ENCODE results near the gene CD79B.
"Not testable (repeated sequence)": the region's sequence is repeated elsewhere in the genome, so short reads cannot be mapped to it uniquely, and the experiment has no call there.

Gene CD79B

GRCh38 chr17:63930951-63931575, 1.1 kb downstream of the CD79B start:
- DNase-seq = no peak

- DNase-seq = no peak
Observed at GRCh38 chr17:63929860-63930766, 2.0 kb downstream of the CD79B start.

DNA sequence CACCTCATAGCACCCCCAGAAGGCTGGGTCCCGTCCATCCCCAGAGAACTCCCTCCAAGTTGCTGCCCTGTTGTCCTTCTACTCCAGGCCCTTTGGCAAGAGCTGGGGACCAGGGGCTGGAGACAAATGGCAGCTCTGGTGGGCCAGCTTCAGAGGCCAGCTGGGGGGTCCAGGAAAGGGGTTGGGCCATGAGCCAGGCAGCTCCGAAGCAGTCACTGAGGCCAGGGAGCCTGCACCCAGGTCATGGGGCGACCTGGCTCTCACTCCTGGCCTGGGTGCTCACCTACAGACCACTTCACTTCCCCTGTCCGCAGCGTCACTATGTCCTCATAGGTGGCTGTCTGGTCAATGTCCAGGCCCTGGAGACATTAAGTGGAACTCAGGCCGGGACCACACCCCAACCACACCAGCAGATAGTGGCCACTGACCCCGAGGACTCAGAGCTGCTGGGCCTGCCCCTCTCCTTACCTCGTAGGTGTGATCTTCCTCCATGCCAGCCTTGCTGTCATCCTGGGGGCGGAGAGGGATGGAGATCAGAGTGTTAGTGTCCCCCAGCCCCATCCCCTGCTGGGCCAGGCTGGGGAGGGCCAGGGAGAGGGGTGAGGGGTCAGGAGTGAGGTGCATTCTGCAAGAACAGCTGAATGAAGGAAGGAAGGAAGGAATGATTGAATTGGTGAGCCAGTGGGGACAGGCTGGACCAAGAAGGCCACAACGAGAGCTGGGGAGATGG, 3.0 kb downstream of the CD79B start:
- DNase-seq = no peak

DNA sequence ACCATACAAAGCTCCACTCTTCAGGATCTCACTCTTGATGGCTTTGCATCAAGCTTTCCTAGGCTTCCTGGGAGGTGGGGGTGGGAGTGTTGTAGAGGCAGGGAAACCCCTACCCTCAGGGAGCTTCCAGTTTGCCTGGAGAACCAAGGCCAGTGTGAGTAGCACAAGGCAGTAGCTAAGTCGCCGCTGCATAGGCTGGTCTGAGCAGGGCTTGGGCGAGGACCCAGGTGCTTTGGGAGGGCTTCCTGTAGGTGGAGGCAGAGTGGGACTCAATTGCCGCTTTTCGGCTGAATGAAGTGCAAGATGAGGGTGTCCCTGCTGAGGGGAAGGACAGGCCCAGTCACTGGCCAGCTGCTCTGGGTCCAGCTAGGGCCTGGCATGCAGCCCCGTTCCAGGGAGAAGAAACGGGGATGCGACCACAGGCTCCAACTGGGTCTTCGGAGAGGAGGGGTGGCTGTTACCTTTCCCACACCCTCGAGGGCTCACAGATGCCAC, 3.9 kb downstream of the CD79B start:
- DNase-seq = no peak

GRCh38 chr17:63927464-63928171, 4.5 kb downstream of the CD79B start:
- DNase-seq = no peak

- no peak for DNase-seq
Observed at GRCh38 chr17:63926164-63926563, 6.0 kb downstream of the CD79B start.

DNA sequence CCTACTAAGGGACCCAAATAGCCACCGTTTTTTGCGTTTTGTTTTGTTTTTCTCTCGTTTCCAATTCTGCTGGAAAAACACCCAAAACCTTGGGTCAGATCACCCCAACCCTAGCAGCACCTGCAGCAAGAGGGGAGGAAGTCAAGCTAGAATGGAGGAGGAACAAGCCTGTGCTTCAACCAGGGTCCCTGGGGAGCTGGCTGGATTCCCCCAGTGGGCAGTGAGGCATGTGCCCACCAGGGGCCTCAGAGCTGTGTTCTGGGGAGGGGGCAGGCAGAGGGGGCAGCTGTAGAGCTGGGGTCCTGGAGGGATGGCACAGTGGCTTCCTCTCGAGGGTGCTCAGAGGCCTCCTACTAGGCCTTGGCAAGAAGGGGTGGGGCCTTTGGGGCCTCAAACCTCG, 6.5 kb downstream of the CD79B start:
- no peak for DNase-seq

DNA sequence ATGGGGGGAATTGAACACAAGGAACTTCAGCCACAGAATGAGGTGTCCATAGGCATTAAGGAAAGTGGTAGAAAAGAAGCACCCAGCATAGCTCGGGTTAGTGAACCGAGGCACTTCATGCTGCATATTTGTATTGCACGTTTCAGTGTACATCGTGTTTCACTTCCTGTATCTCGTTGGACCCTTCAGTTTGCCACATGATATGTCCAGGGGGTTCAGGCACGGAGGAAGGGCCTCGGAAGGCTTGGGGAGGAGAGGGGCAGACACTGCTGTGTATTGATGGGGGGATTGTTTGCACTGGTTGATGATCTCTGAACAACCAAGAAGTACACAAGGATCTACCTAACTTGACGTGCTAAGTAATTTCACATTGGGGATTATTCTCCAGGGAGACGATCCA, 9.7 kb downstream of the CD79B start:
- DNase-seq = not testable (repeated sequence)

DNA sequence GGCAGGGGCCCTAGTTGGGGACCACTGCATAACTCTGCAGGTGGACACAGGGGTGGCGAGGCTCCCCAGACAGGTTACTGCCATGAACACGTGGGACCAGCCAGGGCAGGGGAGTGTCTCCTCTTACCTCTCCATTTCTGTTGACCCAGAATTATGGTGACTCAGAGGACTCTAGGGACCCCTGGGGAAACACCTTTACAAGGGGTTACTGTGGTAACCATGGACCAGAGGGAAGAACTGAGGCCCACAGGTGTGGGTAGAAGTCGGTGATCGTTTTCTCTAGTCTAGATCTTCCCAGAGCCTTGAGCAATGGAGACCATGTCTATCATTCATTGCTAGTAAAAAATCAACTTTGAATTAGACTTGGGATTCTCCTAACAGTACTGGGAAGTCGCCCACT, 11.4 kb downstream of the CD79B start:
- DNase-seq = not testable (repeated sequence)

GRCh38 chr17:63920050-63920449, 12.1 kb downstream of the CD79B start:
- DNase-seq = not testable (repeated sequence)

GRCh38 chr17:63919311-63919723, 12.8 kb downstream of the CD79B start:
- DNase-seq = peak; percentile 41

- DNase-seq = not testable (repeated sequence)
Observed at GRCh38 chr17:63918789-63919305, 13.3 kb downstream of the CD79B start, which contains the start of gene GH1. Gene GH1, minus strand, starts transcription at chr17:63918839. Its CDS starts 63 bp downstream, at chr17:63918776.

- no peak for DNase-seq
Observed at GRCh38 chr17:63918305-63918704, 13.8 kb downstream of the CD79B start.

DNA sequence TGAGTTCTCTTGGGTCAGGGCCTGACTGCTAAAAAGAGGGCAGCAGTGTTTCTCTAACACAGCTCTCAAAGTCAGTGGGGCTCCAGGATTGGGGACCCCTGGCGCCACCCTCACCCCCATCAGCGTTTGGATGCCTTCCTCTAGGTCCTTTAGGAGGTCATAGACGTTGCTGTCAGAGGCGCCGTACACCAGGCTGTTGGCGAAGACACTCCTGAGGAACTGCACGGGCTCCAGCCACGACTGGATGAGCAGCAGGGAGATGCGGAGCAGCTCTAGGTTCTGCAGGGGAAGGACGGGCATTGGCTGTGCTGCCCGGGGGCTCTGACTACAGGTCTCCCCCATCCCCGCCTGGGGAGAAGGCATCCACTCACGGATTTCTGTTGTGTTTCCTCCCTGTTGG, 14.5 kb downstream of the CD79B start:
- no peak for DNase-seq

GRCh38 chr17:63917206-63917605, 14.9 kb downstream of the CD79B start:
- not testable (repeated sequence) for DNase-seq

DNA sequence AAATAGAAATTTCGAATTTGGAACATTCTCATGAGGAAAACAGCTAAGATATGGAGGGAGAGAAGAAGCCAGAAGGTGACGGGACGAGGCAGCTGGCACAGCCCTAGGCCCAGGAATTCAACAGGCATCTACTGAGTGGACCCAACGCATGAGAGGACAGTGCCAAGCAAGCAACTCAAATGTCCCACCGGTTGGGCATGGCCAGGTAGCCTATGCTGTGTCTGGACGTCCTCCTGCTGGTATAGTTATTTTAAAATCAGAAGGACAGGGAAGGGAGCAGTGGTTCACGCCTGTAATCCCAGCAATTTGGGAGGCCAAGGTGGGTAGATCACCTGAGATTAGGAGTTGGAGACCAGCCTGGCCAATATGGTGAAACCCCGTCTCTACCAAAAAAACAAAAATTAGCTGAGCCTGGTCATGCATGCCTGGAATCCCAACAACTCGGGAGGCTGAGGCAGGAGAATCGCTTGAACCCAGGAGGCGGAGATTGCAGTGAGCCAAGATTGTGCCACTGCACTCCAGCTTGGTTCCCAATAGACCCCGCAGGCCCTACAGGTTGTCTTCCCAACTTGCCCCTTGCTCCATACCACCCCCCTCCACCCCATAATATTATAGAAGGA, 15.5 kb downstream of the CD79B start:
- DNase-seq = no peak

GRCh38 chr17:63915753-63916152, 16.4 kb downstream of the CD79B start:
- not testable (repeated sequence) for DNase-seq

- DNase-seq = no peak
Observed at GRCh38 chr17:63914471-63914870, 17.7 kb downstream of the CD79B start.

DNA sequence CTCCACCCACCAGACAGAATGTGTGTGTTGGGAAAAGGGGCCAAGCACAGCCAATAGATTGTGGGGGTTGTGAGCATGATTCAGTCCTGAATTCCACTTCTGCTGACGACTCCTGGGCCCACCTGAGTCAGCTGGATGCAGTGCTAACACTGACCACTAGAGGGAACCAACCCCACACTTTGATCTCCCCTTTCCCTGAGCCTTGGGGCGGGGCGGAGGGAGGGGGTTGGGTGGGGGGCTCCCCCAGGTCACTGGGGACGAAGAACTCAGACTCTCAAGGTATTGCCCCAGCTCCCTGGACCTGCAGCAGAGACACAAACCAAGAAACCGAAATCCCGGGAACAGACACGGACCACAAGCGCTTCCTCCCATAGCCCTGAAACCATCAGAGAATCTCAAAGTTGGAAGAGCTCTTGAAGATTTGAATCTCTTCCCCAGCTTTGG, 20.5 kb downstream of the CD79B start:
- peak; percentile 15 for DNase-seq

GRCh38 chr17:63911041-63911635, 21.0 kb downstream of the CD79B start, which contains the start of gene CSHL1:
Gene CSHL1, minus strand, starts transcription at chr17:63911258. Its CDS starts 62 bp downstream, at chr17:63911196.
- no peak for DNase-seq

GRCh38 chr17:63910096-63910495, 22.0 kb downstream of the CD79B start:
- no peak for DNase-seq

All from NCI-H345 (cell line).